NB4 (cell line): ENCODE data around the gene SP100.

Experiments used
- CTCF ChIP-seq: IDR thresholded peaks from one replicate; pipeline ENCODE4 v1.5.1; 2012; ENCODE audit warnings: low read depth, low read length
- POLR2A ChIP-seq: IDR thresholded peaks from 2 replicates; pipeline ENCODE4 v1.6.1; 2011; ENCODE audit warnings: mild to moderate bottlenecking; ENCODE audit not compliant: insufficient read length; ENCODE audit errors: extremely low read depth
- TF ChIP-seq, protein P1 (sequence below): IDR thresholded peaks from 2 replicates; pipeline ENCODE4 v1.6.1; 2011; ENCODE audit warnings: low read depth, low read length

GRCh38 chr2:230403746-230404145, 12.3 kb upstream of the SP100 start:
- TF ChIP-seq CTCF, result no peak
- TF ChIP-seq POLR2A, result no peak
- TF ChIP-seq, protein P1, sequence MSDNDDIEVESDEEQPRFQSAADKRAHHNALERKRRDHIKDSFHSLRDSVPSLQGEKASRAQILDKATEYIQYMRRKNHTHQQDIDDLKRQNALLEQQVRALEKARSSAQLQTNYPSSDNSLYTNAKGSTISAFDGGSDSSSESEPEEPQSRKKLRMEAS, result no peak
